ENCODE results near the gene MAT2A. TPM values are rescaled to one million over a fixed set of nuclear protein-coding genes. Genes with fewer than 3 reads are reported as not detected.

Gene MAT2A
- total and polyA plus RNA-seq, 9 of the 15 experiments (the other 6 are each of a cell fraction or from before 2014, with no cell fraction given), result 130 to 1,027 (median 240) TPM

GRCh38 chr2:85577386-85578242 lies 38.6 kb downstream of the MAT2A start, which contains the start of gene VAMP8 (continued):
- TF ChIP-seq E4F1 (CRISPR knock-in tag; IDR thresholded peaks at IDR 0.05; ENCODE audit: borderline replicate concordance), result no peak
- TF ChIP-seq MBD1 (CRISPR knock-in tag; IDR thresholded peaks at IDR 0.05), result no peak
- TF ChIP-seq ZNF75A (CRISPR knock-in tag; IDR thresholded peaks at IDR 0.05), result no peak
- no peak for TF ChIP-seq RBM25 (IDR thresholded peaks at IDR 0.05; ENCODE audit: low read depth, low read length, severe bottlenecking)
- TF ChIP-seq TCF7 (IDR thresholded peaks at IDR 0.05; ENCODE audit: borderline replicate concordance), result no peak
- TF ChIP-seq SRSF7 (optimal IDR thresholded peaks at IDR 0.05; ENCODE audit: low read depth, low read length), result no peak
- no peak for TF ChIP-seq NUFIP1 (IDR thresholded peaks at IDR 0.05; ENCODE audit: partially characterized antibody)
- no peak; the same call in 1 of the 2 replicates for TF ChIP-seq SMAD4 (CRISPR knock-in tag; conservative IDR thresholded peaks at IDR 0.05)
- TF ChIP-seq ZFP30 (CRISPR knock-in tag; IDR thresholded peaks at IDR 0.05; ENCODE audit: borderline replicate concordance), result no peak
- 0 out of 2 replicates have a peak, but pooled peaks have one; percentile 7 for TF ChIP-seq ZNF324 (CRISPR knock-in tag; IDR thresholded peaks at IDR 0.05)
- peak; percentile 73 for TF ChIP-seq ZFP36 (IDR thresholded peaks at IDR 0.05; ENCODE audit: low read depth, low read length, partially characterized antibody)
- 0 out of 2 replicates have a peak, but pooled peaks have one; percentile 10 for TF ChIP-seq TEAD4 (IDR thresholded peaks at IDR 0.05; ENCODE audit: low read length)
- TF ChIP-seq TEAD4 (CRISPR knock-in tag; IDR thresholded peaks at IDR 0.05; ENCODE audit: borderline replicate concordance), result no peak
- no peak for TF ChIP-seq TBL1XR1 (IDR thresholded peaks at IDR 0.05; ENCODE audit: low read length in 2 of 2)
- no peak for TF ChIP-seq NKRF (IDR thresholded peaks at IDR 0.05; ENCODE audit: borderline replicate concordance)
- TF ChIP-seq HDAC1 (IDR thresholded peaks at IDR 0.05), result peak in 1 of 2 experiments; percentile 45; a peak in 2 of 4 replicates
- peak in 1 of 2 experiments; percentile 21; a peak in 1 of 4 replicates for TF ChIP-seq TEAD1 (CRISPR knock-in tag; IDR thresholded peaks at IDR 0.05)
- no peak for TF ChIP-seq ETS2 (tag; IDR thresholded peaks at IDR 0.05; ENCODE audit: borderline replicate concordance, poor library complexity, severe bottlenecking)
- TF ChIP-seq RBFOX2 (IDR thresholded peaks at IDR 0.05; ENCODE audit: low read depth, low read length), result peak; percentile 67
- no peak for TF ChIP-seq SIN3B (IDR thresholded peaks at IDR 0.05; ENCODE audit: low read depth)
- TF ChIP-seq POLR2AphosphoS5 (IDR thresholded peaks at IDR 0.05; ENCODE audit: control insufficient read depth, insufficient read depth, low read depth, low read length), result peak; percentile 50; the same call in 1 of the 2 replicates

All from K562 (cell line).